Hematopoietic multipotent progenitor cell treated with erythropoietin and hydrocortisone succinate and interleukin-3 and kit ligand, for 17 days (in vitro differentiated cells): Measurements from ENCODE around the gene BCL11B.

Experiments
- DNase-seq: peaks from one replicate; pipeline ENCODE4 v3.0.0-alpha.2; 2015; ENCODE audit warnings: low spot score

The BCL11B gene

DNA sequence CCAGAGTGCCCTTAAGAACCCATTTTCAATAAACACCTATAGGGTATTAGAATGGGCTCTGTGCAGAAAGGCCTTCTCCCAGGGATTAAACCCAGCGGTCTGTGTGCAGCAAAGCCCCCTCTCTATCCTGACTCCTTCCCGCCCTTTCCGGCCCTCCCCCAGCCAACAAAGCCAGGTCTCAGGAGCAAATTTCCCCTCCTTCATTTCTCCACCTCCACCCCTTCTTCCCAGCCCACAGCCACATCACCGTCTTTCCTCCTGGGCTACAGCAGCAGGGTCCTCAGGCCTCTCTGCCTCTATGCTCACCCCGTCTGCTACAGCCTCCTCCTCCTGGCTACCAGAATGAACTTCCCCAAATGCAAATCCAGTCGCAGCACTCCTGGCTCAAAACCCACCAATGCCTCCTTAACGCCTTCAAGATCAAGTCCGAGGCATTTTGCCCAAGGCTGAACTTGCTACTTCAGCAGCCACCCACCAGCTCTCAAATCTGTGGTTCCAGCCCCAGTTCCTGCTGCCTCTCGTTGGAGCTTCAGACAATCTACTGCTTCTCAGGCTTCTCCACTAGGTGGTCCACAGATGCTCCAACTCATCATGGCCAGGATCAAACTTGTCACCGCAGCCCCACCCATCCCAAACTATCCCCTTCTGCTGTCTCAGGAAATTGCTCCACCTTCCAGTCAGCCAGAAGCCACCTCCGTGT, 134.8 kb downstream of the BCL11B start:
- no peak for DNase-seq

DNA sequence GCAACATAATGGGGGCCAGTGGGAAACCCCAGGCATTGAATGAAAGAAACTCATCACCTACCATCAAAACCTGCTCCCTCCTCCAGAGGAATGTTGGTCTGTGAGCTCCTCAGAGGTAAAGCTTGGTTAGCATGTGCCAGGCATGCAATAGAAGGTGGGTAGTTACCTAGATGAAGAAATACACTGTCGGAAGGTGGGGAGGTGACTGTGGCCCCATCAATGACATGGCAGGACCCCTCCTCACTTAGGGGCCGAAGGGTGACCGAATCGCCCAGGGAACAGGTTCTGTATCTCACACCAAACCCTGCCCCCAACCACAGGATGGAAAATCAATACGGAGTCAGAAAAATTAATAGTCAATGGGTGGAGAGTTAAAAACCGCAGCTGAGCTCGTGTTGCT, 135.6 kb downstream of the BCL11B start:
- DNase-seq: no peak

GRCh38 chr14:99136047-99136400, 136.0 kb downstream of the BCL11B start:
- no peak for DNase-seq

DNA sequence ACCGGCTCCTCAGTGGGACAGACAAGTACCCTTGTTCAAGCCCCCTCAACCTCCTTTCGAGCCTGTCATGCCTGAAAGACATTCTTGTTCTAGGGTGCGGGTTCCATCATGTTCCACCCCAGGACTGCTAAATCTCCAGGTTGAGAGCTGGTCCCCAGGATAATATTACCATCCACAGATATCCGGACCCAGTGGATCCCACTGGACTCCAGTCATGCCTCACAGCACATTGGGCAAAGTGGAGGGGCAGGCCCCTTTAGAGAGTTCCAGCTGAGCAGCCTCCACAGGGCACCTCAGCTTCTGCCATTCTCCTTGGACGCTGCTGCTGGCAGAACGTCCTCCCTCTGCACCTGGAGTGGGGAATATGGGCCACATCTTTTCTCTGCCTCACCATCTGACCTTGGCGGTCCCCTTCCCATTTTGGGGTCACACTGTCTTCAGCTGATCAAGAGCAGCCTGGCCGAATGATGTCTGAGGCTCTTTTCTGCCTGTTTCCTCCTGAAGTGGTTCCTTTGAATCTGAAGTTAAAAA, 137.4 kb downstream of the BCL11B start:
- no peak for DNase-seq

- no peak for DNase-seq
Measured at GRCh38 chr14:99133636-99134515, 138.1 kb downstream of the BCL11B start.

DNA sequence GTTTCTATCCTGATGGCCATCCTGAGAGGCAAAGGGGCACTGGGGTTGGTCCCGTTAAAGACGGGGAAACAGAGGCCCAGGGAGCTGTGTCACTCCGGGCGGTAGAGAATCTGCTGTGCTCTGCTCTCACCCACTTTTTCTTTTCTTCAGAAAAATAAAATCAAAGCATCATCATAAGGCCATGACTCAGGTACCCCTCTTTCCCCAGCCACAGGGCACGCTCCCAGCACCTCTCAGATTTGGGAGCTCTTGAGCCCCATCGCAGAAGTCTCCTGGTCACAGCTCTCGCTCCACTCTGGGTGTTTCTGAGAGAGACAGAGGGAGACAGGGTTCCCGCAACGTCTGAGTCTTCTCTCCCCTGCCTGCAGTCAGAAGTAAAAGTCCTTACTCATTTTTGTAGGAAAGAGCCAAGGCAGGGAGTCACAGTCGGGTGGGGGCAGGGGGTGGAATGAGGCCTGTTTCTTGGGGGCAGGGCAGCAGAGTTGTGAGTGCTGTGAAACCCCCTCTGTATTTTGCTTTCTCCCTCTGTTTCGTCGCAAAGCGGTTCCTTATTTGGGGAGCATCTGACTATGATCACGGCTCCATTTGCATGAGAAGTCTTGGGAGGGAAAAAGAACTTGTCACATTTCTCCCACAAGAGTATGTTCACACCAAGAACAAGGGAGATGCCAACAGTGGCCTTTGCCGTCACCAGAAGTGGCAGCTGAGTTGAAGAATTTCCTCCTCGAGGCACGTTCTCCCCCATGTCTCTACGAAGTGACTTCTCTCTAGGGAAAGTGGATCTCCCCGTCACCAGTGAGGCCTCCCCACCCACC, 139.0 kb downstream of the BCL11B start:
- DNase-seq: no peak

DNA sequence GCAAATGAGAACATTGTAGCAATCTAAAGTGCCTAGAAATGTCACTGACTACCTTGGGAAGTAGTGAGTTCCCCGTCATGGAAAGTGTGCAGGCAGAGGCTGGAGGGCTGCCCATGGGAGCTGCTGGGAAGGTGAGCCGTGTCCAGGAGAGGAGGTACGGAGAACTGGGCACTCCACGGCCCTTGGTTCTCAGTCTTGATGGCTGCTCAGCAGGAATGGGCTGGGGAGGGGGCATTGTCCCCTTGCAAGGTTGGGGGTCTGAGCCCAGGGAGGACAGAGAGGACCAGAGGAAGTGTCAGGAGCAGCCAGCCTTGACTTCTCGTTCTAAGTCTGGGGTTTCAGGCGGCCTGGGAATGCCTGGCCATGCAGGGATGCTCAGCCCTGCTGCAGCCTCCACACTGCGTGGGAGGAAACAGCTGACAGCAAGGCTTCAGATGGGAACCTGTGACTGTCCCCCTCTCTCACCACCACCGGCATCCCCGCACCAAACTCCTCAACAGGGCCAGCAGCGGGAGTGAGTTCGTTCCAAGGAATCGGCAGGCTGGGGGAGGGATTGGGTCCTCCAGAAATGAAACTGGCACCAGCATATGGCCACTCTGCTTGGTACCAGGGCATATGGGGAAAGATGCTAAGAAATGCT, 140.2 kb downstream of the BCL11B start:
- no peak for DNase-seq

DNA sequence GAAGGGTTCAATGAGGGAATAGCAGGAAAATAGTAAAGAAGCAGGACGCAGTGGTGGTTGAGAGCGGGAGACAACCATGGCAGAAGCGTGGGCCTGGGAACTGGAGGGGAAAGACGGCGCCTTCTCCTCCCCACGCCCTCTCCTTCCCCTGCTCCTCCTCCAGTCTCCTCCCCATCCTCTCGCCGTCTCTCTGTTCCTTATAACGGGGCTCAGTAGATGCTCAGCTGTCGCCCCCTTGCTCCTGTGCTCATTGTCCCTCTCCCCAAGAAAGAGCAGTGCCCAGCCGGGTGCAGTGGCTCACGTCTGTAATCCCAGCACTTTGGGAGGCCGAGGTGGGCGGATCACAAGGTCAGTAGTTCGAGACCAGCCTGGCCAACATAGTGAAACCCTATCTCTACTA, 142.0 kb downstream of the BCL11B start:
- DNase-seq: no peak

DNA sequence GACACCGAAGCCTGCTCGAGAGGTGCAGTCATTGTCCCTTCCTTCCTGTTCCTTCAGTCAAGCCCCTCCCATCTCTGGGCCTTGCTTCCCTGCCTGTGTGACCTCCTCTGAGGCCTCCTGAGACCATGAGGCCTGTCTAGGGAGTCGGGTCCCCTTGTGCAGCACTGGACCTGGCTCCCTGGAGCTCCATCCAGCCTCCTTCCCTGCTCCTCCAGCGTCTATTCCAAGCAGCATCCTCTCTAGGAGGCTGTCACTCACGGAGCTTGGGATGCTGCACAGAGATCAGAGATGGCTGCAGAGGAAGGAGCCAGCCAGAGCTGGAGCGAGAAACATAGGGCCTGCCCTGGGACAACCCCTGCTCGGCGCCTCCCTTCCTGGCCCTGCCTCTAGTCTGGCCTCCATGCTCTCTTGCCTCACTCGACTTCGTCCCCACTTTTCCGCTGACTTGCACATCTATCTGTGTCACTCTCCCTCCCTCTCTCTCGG, 142.7 kb downstream of the BCL11B start:
- no peak for DNase-seq

DNA sequence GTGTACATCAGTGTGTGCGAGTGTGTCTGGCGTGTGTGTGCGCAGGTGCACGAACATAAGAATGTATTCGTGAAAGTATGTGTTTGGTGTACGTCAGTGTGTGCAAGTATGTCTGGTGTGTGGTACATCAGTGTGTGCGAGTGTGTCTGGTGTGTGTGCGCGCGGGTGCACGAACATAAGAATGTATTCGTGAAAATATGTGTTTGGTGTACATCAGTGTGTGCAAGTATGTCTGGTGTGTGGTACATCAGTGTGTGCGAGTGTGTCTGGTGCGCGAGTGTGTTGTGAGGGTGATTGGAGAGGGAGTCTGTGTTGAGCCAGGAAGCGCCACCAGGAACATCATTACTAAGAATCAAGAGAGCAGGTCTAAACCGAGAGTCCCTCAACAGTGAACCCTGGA, 143.8 kb downstream of the BCL11B start:
- DNase-seq: no peak

GRCh38 chr14:99127651-99128167, 144.3 kb downstream of the BCL11B start:
- DNase-seq: no peak

- DNase-seq: no peak
Measured at GRCh38 chr14:99125616-99126431, 146.2 kb downstream of the BCL11B start.

DNA sequence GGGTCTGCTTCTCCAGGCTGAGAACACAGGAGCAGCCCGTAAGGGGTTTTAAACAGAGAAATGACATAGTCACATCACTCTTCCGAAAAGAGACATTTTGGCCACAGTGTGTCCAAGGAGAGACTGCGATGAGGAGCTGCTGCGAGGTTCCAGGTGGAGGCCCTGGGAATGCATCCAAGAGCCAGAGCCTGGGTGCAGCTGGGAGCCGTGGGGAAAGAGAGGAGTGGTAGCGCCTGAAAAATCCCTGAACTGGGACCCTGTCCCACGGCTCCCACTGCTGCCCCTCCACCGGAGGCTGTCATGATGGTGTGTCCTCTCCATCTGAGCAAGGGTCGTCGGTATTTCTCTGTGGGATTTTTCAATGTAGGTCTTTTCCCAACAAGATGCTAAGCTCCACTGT, 146.9 kb downstream of the BCL11B start:
- no peak for DNase-seq

GRCh38 chr14:99124482-99125105, 147.4 kb downstream of the BCL11B start:
- no peak for DNase-seq

GRCh38 chr14:99123208-99123870, 148.7 kb downstream of the BCL11B start:
- no peak for DNase-seq

DNA sequence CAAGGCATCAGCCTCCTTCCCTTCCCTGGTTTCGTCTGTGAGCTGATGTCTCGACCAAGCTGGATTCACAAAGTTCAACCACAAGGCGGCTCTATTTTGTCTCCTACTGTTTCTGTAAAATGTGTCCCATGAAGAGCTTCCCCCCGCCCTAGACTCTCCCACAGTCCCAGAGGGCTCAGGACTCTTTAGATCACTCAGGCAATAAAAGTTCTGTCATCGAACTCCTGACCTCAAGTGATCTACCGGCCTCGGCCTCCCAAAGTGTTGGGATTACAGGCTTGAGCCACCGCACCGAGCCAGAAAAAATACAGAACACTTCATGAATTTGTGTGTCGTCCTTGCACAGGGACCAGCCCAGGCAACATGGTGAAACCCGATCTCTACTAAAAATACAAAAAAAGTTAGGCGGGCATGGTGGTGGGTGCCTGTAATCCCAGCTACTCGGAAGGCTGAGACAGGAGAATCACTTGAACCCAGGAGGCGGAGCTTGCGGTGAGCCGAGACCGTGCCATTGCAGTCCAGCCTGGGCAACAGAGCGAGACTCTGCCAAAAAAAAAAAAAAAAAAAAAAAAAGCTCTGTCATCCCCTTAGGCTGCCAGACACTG, 149.4 kb downstream of the BCL11B start:
- DNase-seq: no peak

- DNase-seq: no peak
Measured at GRCh38 chr14:99121319-99121875, 150.6 kb downstream of the BCL11B start.

- DNase-seq: no peak
Measured at GRCh38 chr14:99120526-99121318, 151.3 kb downstream of the BCL11B start.
